Measurements from ENCODE around the gene APOBEC3B.
"Not testable (repeated sequence)": the region's sequence is repeated elsewhere in the genome, so short reads cannot be mapped to it uniquely, and the experiment has no call there.

DNA sequence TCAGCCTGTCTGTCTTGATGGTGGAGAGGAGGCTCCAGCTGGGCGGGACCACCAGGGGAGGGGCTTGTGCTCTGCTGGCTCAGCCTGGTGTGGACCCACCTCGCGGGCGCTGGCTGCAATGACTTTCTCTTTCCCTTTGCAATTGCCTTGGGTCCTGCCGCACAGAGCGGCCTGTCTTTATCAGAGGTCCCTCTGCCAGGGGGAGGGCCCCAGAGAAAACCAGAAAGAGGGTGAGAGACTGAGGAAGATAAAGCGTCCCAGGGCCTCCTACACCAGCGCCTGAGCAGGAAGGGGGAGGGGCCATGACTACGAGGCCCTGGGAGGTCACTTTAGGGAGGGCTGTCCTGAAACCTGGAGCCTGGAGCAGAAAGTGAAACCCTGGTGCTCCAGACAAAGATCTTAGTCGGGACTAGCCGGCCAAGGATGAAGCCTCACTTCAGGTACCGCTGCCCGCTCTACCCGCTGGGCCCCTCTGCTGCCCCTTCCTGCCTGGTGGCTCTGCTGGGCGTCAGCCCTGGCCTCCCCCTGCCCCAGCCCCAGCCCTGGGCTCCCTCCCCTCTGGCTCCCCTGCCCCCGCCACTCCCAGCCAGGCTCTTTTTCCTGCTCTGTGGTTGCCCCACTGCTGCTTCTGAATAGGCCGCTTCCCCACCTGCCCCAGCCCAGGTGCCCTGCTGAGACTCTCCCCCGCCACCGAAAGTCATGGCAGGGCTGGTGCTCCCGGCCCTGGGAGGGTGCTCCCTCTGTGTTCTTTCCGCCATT is 58.6 kb downstream of the APOBEC3B start, which contains the start of gene APOBEC3F:
- not testable (repeated sequence) for TF ChIP-seq SP1 (CRISPR knock-in tag; IDR thresholded peaks at IDR 0.05); POLR2AphosphoS5 (IDR thresholded peaks at IDR 0.05; ENCODE audit: control insufficient read depth, insufficient read depth, low read depth, low read length); ADNP (tag; IDR thresholded peaks at IDR 0.05); ARID1B (IDR thresholded peaks at IDR 0.05); FOXJ2 (tag; IDR thresholded peaks at IDR 0.05); TAF1 (IDR thresholded peaks at IDR 0.05; ENCODE audit: control insufficient read depth, extremely low read depth, insufficient read depth, low read length, severe bottlenecking)
- 0 out of 4 replicates have a peak, but pooled peaks of 1 of the 2 experiments have one; percentile 9 for TF ChIP-seq RCOR1 (IDR thresholded peaks at IDR 0.05; ENCODE audit: borderline replicate concordance in 1 of 2, low read depth in 2 of 2, low read length in 2 of 2)

Data from K562 (cell line).